HL-60 (cell line): ENCODE measurements around the gene SORCS2.

Experiments
- CTCF ChIP-seq: IDR thresholded peaks from one replicate; pipeline ENCODE4 v1.5.1; 2011; ENCODE audit warnings: low read length, control low read depth, inconsistent platforms; ENCODE audit not compliant: insufficient read depth
- GABPA ChIP-seq: IDR thresholded peaks from 2 replicates; pipeline ENCODE4 v1.6.1; 2012; ENCODE audit warnings: low read depth
- TF ChIP-seq, protein P1 (sequence below): IDR thresholded peaks from 2 replicates; pipeline ENCODE4 v1.6.1; 2012; ENCODE audit warnings: low read depth; ENCODE audit not compliant: insufficient replicate concordance

DNA sequence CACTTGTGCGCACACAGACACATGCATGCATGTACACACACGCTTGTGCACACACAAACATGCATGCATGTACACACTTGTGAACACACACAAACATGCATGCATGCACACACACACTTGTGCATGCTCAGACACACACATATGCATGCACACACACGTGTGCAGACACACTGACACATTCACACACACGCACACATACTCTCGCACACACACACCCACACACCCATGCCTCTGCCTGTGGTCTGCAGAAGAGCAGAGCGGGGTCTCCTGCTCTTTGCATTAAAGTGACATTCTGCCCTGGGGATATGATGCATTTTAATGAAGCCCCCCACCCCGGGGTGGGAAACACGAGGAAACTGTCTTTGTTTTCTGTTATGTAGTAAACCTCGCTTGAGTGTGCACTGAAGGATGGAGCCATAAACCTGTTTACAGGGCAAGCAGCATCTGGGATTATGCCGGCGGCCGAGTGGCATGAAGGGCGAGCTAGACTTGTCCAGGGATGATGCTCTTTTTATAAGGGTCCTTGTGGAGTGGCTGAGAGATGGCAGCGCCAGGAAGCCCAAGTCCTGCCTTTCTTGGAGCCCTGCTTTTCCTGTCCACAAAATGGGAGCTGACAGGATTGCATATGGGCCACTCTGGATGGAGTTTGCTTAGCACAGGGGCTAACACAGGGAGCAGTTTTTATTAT lies 224.6 kb downstream of the SORCS2 start:
- TF ChIP-seq CTCF, result no peak
- TF ChIP-seq GABPA, result no peak
- TF ChIP-seq, protein P1, sequence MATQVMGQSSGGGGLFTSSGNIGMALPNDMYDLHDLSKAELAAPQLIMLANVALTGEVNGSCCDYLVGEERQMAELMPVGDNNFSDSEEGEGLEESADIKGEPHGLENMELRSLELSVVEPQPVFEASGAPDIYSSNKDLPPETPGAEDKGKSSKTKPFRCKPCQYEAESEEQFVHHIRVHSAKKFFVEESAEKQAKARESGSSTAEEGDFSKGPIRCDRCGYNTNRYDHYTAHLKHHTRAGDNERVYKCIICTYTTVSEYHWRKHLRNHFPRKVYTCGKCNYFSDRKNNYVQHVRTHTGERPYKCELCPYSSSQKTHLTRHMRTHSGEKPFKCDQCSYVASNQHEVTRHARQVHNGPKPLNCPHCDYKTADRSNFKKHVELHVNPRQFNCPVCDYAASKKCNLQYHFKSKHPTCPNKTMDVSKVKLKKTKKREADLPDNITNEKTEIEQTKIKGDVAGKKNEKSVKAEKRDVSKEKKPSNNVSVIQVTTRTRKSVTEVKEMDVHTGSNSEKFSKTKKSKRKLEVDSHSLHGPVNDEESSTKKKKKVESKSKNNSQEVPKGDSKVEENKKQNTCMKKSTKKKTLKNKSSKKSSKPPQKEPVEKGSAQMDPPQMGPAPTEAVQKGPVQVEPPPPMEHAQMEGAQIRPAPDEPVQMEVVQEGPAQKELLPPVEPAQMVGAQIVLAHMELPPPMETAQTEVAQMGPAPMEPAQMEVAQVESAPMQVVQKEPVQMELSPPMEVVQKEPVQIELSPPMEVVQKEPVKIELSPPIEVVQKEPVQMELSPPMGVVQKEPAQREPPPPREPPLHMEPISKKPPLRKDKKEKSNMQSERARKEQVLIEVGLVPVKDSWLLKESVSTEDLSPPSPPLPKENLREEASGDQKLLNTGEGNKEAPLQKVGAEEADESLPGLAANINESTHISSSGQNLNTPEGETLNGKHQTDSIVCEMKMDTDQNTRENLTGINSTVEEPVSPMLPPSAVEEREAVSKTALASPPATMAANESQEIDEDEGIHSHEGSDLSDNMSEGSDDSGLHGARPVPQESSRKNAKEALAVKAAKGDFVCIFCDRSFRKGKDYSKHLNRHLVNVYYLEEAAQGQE, result no peak
